ENCODE data around the gene PRKN. TPM values are rescaled to one million over a fixed set of nuclear protein-coding genes. Genes with fewer than 3 reads are reported as not detected.

The PRKN gene
- total and polyA plus RNA-seq, 9 of the 15 experiments (the other 6 are each of a cell fraction or from before 2014, with no cell fraction given): 0.03 to 0.96 (median 0.15) TPM; not detected in 2

GRCh38 chr6:161351858-161352257 is 1375.7 kb downstream of the PRKN start:
- Histone ChIP-seq H3K27ac (ENCODE audit: extremely low read depth, low read depth, low read length) (no peak overlapping the region), H3K9me1 (ENCODE audit: control insufficient read depth, insufficient read depth, low read length) (no peaks in the 10 kb centered on the region), H3K4me2 (ENCODE audit: insufficient read depth, low read length) (no peak overlapping the region; the same call in 1 of the 2 replicates), H3K79me2 (ENCODE audit: control insufficient read depth, insufficient read depth, low read length) (no peaks in the 10 kb centered on the region), H2AFZ (ENCODE audit: low read depth, low read length) (peak overlapping the region; percentile 65; the same call in 1 of the 2 replicates), H3K36me3 (ENCODE audit: control insufficient read depth, insufficient read depth, low read length) (no peaks in the 10 kb centered on the region), H3K4me1 (replicated peaks in 1 of 2; ENCODE audit: control insufficient read depth in 2 of 2, insufficient read depth in 2 of 2, low read length in 2 of 2) (peaks cover 2 to 14% of the 10 kb centered on the region in 2 experiments; a peak in 3 of 5 replicates), H4K20me1 (replicated peaks; ENCODE audit: control insufficient read depth, insufficient read depth, low read length) (no peaks in the 10 kb centered on the region), H3K27me3 (ENCODE audit: control insufficient read depth in 2 of 2, insufficient read depth in 2 of 2, low read length in 2 of 2) (no peaks in the 10 kb centered on the region), H3K9me3 (replicated peaks; ENCODE audit: control insufficient read depth, insufficient read depth, low read depth, low read length) (no peaks in the 10 kb centered on the region), H3K4me3 (no peak overlapping the region), H3K9ac (ENCODE audit: insufficient read depth in 1 of 2, low read depth in 2 of 2, low read length in 2 of 2) (no peak overlapping the region)
- ChIA-PET POLR2A (no interaction called here), CTCF (ENCODE audit: low intra/inter-chr PET ratio) (interaction anchor here (2.2 kb wide), 1 partner anchor 19 kb away, joined by 14 read pairs; no protein-coding TSS in a partner anchor)
- BruUV-seq (replicated peaks): no TSS peak
- DNase-seq (ENCODE audit: extremely low read depth in 1 of 4, low spot score in 3 of 4) (peak; percentile 35 to 77 (median 57)), ATAC-seq (peak; percentile 60), FAIRE-seq (peak; percentile 79)
- intact Hi-C loops (cut with micrococcal nuclease) (loop anchor here (1.0 to 5.0 kb wide), 5 partner anchors 80 to 360 kb away; partner anchors contain the start of genes AGPAT4 and MAP3K4), in situ Hi-C loops (cut with MboI) (no loop called here)
- WGBS (ENCODE audit: insufficient coverage, low coverage, missing lambda C conversion rate): 4% methylated on average over 5 of the region's 5 CpGs
- TF ChIP-seq RCOR1 (IDR thresholded peaks at IDR 0.05; ENCODE audit: borderline replicate concordance in 1 of 2, low read depth in 2 of 2, low read length in 2 of 2) (peak; percentile 36 to 70; a peak in 1 of 4 replicates), CTBP1 (IDR thresholded peaks at IDR 0.05; ENCODE audit: borderline replicate concordance) (peak; percentile 24; the same call in 1 of the 2 replicates), SPI1 (IDR thresholded peaks at IDR 0.05; ENCODE audit: borderline replicate concordance, low read depth, low read length) (peak; percentile 67; the same call in 1 of the 2 replicates), RAD21 (CRISPR knock-in tag; conservative IDR thresholded peaks at IDR 0.05 in 1 of 2, IDR thresholded peaks at IDR 0.05 in 1 of 2) (peak in 1 of 2 experiments; percentile 79; a peak in 2 of 4 replicates), CTCF (IDR thresholded peaks at IDR 0.05 in 2 of 3, conservative IDR thresholded peaks at IDR 0.05 in 1 of 3; ENCODE audit: insufficient read depth in 2 of 3, low read depth in 1 of 3, low read length in 3 of 3) (peak; percentile 36 to 64 (median 45)), REST (IDR thresholded peaks at IDR 0.05; ENCODE audit: borderline replicate concordance) (peak; percentile 69; the same call in 1 of the 2 replicates), REST (CRISPR knock-in tag; IDR thresholded peaks at IDR 0.05; ENCODE audit: low read depth) (no peak), EP300 (IDR thresholded peaks at IDR 0.05; ENCODE audit: low read length) (peak; percentile 39; the same call in 1 of the 2 replicates), SMC3 (conservative IDR thresholded peaks at IDR 0.05; ENCODE audit: insufficient read depth, low read depth, low read length) (peak; percentile 12; the same call in 1 of the 2 replicates), HDAC3 (IDR thresholded peaks at IDR 0.05; ENCODE audit: borderline replicate concordance, partially characterized antibody) (no peak), MIER1 (IDR thresholded peaks at IDR 0.05; ENCODE audit: low read depth) (no peak)
